SK-MEL-5 (cell line): ENCODE results near the gene PCSK4. TPM values are rescaled to one million over a fixed set of nuclear protein-coding genes. Genes with fewer than 3 reads are reported as not detected.
"Not testable (repeated sequence)": the region's sequence is repeated elsewhere in the genome, so short reads cannot be mapped to it uniquely, and the experiment has no call there.

ENCODE experiments used
- DNase-seq: peaks from one replicate; pipeline ENCODE4 v3.0.0-alpha.2; 2016; ENCODE audit warnings: low read depth, low spot score
- in situ Hi-C: cut with HindIII; loops from 2 replicates; pipeline ENCODE4 v1.10.0; 2016; ENCODE audit warnings: low sequenced_read_pairs, high pct_unique_total_duplicates, low pct_unique_long_range_greater_than_20kb
- total RNA-seq: library from RNA; depleted of rRNA; stranded (reverse); fragments of >200 nt; shearing (Covaris generic); gene quantifications from 2 replicates; pipeline ENCODE4 v1.2.3, GENCODE V29; 2014

The PCSK4 gene
- total RNA-seq, 1 experiment from 2014 or later, result 1.9 TPM

DNA sequence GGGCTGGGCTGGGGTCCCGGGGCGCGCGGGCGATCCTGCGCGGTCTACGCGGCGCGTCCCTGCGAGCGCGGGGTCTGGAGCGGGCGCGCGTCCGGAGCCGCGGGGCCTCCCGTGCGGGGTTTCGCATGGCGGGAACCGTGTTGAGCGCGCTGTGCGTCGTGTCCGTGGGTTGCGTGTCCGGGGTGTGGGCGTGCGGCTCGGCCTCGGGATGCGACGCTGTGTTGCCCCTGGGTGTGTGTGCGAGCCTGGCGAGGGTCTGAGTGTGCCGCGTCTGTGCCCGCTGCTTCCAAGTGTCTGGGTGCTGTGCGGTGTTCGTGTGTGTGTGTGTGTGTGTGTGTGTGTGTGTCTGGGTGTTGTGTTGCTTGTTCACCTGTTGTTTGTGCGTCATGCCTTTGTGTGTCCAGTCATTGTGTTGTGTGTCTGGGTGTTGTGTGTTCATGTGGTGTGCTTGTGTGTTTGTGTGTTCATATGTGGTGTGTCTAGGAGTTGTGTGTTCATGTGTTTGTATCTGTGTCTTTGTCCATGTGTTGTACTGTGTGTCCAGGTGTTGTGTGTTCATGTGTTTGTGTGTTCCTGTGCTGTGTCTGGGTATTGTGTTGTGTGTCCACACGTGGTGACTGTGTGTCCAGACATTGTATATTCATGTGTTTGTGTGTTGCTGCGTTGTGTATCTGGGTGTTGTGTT, 34.3 kb upstream of the PCSK4 start:
- no peak for DNase-seq
- in situ Hi-C loops, result no loop called here

DNA sequence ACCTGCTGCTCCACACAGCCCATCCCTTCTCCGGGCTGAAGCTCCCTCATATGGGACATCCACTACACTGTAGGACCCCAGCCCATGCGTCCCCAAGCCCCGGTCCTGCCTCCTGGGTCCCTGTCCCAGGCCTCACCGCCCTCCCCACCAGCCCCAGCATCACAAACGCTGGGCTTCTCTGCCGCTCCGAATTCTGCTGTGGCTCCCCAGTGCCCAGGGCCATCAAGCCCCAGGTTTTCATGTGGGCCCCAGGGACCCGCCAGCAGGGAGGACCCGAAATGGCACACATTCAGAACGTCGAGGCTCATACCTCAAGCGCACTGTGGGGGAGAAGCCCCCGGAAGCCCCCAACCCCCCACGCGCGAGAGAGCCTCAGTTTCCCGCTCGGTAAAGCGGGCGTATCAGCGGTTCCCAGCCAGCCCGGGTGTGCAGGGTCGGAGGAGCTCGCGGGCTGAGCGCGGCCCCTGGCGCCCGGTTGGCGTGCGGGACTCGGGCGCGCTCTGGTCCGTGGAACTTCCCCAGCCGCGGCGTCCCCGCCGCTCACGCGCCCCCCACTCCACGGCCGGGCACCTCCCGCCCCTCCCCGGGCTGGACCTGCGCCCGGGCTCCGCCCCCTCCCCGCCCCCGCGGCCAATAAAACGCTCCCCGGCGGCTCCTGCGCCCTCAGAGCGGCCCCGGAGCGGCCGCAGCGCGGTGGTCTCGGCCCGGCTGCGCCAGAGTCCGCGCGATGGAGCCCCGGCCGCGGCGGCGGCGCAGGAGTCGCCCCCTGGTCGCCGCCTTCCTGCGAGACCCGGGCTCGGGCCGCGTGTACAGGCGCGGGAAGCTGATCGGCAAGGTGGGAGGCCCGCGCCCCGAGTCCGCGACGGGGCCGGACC, 33.5 kb upstream of the PCSK4 start, which contains the start of gene PLK5:
Gene PLK5 (plus strand): TSS at position 666 of the 875 bp plus-strand sequence. CDS start 2,920 bp downstream, outside the sequence.
- no peak for DNase-seq
- in situ Hi-C loops, result no loop called here

DNA sequence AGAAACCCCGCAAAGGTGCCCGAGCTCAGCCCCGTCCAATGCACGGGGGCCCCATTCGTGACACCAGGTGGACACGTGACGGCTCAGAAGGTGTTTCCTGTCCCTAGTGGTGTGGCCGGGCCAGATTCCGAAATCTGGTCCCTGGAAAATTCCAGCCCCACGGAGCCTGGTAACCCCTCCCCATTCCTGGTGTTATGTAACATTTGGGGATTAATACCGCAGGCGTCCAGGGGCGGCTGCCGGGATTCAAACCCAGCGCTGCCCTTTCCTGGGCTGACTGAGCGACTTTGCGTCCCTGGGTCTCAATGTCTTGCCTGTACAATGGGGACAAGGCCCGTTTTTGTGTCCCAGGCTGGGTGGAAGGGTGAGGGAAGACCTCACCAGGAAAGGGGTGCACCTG, 32.7 kb upstream of the PCSK4 start:
- in situ Hi-C loops, result no loop called here
- DNase-seq, result no peak

DNA sequence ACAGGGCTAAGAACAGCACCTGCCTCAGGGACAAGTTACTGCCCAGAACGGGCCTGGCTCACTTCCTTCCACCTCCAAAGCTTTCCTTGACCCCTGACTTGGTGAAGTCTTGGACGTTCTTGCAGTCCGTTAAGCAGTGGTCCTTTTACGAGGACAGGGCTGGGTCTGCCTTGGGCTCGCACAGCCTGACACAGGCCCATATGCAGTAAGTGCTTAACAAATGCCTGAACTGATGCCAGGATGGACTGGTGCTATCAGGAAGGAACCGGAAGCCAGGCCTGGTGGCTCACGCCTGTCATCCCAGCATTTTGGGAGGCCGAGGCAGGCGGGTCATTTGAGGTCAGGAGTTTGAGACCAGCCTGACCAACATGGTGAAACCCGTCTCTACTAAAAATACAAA, 31.9 kb upstream of the PCSK4 start:
- in situ Hi-C loops, result no loop called here
- DNase-seq, result no peak

DNA sequence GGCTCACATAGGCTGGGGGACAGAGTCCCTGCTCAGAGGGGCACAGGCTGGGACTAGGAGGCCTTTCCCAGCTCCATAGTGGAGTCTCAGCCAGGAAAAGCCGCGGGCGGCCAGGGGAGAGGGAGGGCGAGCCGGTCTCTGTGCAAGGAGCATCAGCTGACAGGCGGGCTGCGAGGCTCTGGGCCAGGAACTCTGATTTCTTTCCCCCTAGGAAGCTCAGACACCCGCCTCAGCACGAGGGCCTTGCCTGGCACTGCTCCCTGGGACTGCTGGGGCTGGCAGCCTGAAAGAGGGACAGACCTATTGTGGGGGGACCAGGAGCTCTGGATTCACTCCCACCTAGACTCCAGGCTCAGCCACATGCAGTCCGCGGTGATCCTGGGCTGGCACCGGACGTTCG, 31.5 kb upstream of the PCSK4 start:
- DNase-seq, result peak; percentile 38
- in situ Hi-C loops, result no loop called here

DNA sequence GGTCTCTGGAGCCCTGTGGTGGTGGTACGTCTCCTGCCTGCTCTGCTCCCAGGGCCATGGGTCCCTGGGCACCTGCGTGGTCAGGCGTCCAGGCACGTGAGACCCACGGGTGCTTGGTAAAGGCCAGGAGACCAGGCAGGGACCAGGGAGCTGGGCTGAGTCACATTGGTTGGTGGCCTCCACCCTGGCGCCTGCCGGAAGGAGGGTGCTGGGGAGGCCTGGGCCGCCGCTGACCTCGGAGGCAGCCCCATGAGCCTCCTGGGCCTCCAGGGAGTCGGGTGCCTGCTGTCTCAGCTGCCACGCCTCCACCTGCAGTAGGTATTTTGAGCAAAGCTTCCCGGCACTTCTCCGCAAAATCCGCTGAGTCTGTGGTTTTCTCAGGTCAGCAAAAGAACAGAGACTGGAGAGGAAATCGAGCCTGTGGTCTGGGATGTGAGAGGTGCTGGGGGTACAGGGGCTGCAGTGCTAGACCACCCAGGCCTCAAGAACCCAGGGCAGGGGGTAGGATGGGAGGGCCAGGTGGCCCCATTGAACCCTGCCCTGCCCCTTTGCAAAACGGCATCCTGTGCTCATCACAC, 30.1 kb upstream of the PCSK4 start:
- in situ Hi-C loops, result no loop called here
- DNase-seq, result no peak

DNA sequence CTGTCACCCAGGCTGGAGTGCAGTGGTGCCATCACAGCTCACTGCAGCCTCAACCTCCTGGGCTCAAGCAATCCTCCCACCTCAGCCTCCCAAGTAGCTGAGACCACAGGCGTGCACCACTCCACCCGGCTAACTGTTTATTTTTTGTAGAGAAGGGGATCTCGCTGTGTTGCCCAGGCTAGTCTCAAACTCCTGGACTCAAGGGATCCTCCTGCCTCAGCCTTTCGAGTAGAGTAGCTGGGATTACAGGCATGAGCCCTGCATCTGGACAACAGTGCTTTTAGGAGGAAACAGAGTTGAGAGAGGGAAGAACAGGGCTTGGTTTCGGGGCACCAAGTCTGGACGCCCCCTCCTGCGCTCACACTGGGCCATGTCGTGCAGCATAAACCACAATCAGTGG, 29.7 kb upstream of the PCSK4 start:
- in situ Hi-C loops, DNase-seq: not testable (repeated sequence)

DNA sequence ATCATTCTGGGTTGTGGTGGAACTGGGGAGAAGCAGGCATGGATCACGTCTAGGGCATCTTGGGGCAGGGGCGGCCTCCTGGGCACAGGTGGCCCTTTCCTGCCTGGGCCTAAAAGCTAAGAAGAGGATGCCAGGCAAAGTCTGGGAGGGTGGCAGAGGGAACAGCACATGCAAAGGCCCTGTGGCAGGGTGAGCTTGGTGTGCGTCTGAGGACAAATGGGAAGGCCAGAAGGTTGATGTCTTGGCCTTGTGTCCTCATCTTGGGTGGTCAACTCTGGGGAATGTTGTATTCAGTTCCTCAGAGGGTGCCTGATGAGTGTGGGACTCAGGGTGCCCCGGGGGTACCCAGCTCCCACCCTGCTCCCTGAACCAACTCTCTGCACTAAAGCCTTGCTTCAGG, 28.3 kb upstream of the PCSK4 start:
- no peak for DNase-seq
- in situ Hi-C loops, result no loop called here

DNA sequence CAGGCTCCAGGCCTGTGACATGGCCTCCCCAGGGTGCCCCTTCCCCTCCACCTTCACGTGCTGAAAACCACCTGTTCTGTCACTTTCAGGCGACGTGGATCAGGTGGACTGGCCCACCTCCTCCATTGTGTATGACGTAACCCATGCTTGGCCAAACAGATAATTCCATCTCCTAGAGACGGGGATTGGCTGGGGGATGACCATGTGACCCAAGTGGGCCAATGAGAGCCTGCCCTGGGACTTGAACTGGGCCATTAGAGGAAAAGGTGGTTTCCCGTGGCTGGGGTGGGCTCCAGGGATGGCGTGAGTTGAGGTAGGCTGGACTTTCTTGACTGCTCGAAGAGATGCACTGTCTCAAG, 26.2 kb upstream of the PCSK4 start:
- peak; percentile 24 for DNase-seq
- in situ Hi-C loops, result no loop called here

DNA sequence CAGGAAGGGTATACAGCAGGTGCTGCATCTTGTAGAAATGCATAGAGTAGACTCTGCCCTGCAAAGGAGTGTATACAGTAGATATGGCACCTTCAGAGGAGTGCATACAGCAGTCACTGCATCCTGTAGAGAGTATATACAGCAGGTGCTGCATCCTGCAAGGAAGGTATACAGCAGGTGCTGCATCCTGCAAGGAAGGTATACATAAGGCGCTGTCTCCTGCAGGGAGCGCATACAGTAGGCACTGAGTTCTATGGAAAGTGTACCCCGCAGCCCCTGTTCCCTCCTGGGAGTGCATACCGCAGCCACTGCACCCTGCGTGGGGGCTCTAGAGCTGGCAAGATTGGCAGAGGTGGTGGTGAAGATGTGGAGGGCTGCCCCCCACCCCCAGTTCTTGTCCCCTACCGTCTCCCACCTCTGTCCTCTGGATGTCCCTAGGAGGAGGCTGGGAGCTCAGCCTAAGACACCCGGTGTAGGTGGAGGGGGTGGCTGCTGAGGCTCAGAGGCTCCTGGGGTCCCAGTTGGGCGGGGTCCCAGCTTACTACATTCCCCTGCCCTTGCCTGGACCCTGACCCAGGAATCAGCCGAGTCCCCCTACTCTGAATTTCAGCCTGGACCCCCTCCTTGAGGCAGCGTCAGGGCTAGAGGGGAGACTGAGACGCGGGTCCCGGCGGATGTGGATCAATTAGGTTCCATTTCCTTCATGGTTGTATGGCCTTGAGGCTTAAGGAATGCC, 25.0 kb upstream of the PCSK4 start:
- no peak for DNase-seq
- in situ Hi-C loops, result no loop called here

DNA sequence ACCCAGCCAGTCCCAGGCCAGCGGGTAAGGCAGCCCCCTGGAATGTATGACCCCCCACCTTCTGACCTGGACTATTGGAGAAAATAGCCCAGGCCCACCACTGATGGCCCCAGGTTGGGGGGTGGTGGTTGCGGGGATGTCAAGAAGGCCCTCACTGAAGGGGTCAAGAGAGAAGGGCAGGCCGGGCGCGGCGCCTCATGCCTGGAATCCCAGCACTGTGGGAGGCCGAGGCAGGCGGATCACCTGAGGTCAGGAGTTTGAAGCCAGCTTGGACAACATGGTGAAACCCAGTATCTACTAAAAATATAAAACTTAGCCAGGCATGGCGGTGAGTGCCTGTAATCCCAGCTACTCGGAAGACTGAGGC, 24.1 kb upstream of the PCSK4 start:
- in situ Hi-C loops, result no loop called here
- no peak for DNase-seq

DNA sequence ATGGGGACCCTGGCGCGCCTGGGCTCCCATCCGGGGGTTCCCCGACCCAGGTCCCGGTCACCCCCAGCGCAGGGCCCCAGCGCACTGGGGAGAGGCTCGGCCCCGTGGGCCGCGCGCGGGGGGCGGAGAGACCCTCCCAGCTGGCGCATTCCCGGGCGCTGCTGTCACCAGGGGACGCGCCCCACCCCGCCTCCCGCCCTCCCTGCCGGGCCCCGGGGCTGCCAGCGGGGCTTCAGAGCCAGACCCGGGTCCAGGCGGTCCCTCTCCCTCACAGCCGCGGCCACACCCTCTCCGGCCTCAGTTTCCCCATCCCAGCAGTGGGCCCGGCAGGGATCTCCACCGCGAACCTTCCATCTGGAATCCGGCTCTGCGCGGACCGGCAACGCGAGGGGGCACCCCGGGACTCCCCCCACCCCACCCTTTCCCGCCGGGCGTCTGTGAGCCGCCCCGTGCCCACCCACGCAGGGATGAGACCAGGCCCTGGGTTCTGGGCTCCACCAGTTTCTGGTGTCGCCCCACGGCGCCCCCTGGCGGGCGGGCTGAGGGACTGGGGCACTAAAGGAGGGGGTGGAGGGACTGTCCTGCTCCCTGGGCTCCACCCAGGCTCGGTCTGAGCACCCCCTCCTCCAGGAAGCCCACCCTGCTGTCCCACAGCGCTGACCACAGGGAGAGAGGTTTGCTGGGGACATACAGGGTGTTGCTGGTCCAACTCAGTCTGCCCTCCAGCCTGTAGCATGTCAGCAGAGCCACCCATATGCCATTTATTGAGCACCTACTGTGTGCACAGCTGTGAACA, 23.5 kb upstream of the PCSK4 start:
- DNase-seq, result peak; percentile 63

DNA sequence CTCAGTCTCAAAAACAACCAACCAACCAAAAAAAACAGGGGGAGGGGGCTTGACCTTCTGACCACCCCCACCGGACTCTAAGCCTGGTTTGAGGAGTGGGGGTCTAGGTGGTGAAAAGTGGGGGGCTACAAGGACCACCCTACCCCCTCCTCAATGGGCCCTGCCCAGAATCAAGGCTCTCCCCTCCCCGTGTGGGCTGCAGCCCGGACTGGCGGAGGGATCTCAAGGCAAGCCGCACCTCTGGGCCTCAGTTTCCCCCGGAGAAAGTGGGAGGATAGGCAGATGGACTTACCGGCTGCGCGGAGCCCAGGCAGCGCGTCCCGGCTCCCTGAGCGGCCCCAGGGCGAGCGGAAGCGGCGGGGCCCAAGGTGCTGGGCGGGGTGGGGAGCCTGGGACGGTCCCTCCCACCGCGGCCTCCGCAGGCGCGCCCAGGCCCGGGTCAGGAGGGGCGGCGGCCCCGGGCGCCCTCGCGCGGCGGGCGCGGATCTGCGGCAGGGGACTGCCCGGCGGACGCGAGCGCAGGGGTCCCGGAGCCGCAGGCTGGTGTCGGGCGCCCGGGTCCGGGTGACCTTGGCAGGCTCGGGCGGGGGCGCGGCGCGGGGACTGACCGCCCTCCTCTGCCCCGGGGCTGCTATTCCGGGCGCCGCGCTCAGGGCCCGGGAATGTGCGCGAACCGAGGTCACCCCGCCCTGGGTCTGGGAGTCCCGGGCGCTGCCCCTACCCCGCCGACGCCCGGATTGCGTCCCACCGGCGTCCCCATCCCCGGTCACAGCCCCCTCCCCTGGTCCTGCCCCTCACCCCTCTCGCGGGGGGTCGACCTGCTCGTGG, 22.7 kb upstream of the PCSK4 start, which contains the start of gene ADAMTSL5:
Gene ADAMTSL5 (minus strand): TSS at position 349 of the 828 bp plus-strand sequence. CDS start 2,076 bp downstream, outside the sequence.
- peak; percentile 61 for DNase-seq

More for the DNA sequence above, 23.5 kb upstream of the PCSK4 start:
- in situ Hi-C loops, result no loop called here

DNA sequence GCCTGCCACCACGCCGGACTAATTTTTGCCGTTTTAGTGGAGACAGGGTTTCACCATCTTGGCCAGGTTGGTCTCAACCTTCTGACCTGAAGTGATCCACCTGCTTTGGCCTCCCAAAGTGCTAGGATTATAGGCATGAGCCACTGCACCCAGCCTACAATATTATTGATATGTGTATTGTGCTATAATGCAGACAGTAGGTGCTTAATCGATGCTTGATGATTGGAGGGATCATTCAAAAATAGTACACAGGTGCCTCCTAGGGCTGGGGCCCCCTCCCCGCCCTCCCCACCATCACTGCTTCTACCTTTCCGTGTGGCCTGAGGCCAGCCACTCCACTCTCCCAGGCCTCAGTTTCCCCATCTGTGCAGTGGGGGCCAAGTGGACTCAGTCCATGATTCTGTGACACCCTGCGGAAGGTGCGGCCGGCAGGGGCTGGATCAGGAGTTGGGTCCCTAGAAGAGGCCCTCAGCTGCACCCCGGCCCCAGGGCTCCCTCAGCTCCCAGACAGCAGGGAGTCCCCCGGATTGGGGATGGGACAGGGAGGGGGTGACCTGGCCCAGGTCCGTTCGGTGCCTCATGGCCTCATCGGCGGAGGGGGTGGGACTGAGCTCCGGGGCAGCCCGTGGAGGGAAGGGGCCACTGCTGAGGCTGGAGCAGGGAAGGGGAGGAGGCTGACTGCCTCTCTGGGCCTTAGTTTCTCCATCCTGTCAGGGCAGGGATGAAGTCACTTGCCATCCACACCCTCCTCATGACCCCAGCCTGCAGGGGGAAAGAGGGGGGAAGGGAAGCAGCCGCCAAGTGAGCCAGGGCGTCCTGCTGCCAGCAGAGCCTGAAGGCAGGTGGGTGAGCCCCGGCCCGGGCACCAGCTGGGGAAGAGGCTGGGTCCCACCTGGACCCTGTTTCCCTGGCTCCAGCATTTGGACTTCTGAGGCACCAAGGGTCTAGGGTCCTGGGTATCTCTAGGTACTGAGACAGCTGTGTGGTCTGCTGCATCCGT, 21.5 kb upstream of the PCSK4 start:
- no peak for DNase-seq
- in situ Hi-C loops, result no loop called here

More for the DNA sequence above, 22.7 kb upstream of the PCSK4 start, which contains the start of gene ADAMTSL5:
- in situ Hi-C loops, result no loop called here

DNA sequence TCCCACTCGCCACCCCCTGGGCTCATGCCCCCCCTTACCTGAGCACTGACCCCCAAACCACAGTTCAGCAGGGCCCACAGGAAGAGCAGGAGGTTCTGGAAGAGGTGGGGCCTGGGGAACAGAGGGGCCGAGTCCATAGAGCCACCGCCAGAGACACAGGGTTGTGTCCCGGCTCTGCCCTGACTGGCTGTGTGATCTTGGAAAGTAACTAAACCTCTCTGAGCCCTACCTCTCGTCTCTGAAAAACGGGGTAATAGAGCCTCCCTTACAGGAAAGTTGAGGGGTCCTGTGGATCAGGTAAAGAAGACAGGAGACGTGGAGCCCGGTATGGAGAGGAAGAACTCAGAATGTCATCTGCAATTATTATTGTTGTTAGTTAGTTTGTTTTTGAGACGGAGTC, 20.7 kb upstream of the PCSK4 start:
- no peak for DNase-seq
- in situ Hi-C loops, result no loop called here
